HG02943 (cell line): ENCODE results near the gene ADGRF5.

Experiments
- ATAC-seq: cut with Tn5 transposase; IDR thresholded peaks from one replicate; pipeline ENCODE4 v1.9.1; 2021; ENCODE audit warnings: mild to moderate bottlenecking, low read depth, moderate library complexity; ENCODE audit not compliant: unreplicated experiment

ADGRF5 gene

GRCh38 chr6:46921731-46922130, at the start of gene ADGRF5:
TSS of gene ADGRF5 (minus strand) at chr6:46921938. CDS start at chr6:46906762, 15,176 bp downstream.
- no peak for ATAC-seq

- no peak for ATAC-seq
Observed at GRCh38 chr6:46969206-46969605, 47.5 kb upstream of the ADGRF5 start.

GRCh38 chr6:46967826-46968349, 46.1 kb upstream of the ADGRF5 start:
- ATAC-seq = no peak

GRCh38 chr6:46964716-46965519, 43.2 kb upstream of the ADGRF5 start:
- ATAC-seq = no peak

GRCh38 chr6:46963626-46964025, 41.9 kb upstream of the ADGRF5 start:
- no peak for ATAC-seq

GRCh38 chr6:46963039-46963438, 41.3 kb upstream of the ADGRF5 start:
- ATAC-seq = no peak

- no peak for ATAC-seq
Observed at GRCh38 chr6:46961711-46962110, 40.0 kb upstream of the ADGRF5 start.

- ATAC-seq = no peak
Observed at GRCh38 chr6:46961232-46961631, 39.5 kb upstream of the ADGRF5 start.

- ATAC-seq = no peak
Observed at GRCh38 chr6:46959419-46959818, 37.7 kb upstream of the ADGRF5 start.

GRCh38 chr6:46956409-46956808, 34.7 kb upstream of the ADGRF5 start:
- ATAC-seq = no peak

- ATAC-seq = no peak
Observed at GRCh38 chr6:46954837-46955451, 33.2 kb upstream of the ADGRF5 start.

GRCh38 chr6:46953921-46954320, 32.2 kb upstream of the ADGRF5 start:
- no peak for ATAC-seq

GRCh38 chr6:46949632-46950280, 28.0 kb upstream of the ADGRF5 start:
- ATAC-seq = no peak

- no peak for ATAC-seq
Observed at GRCh38 chr6:46948699-46949098, 27.0 kb upstream of the ADGRF5 start.

GRCh38 chr6:46947497-46947896, 25.8 kb upstream of the ADGRF5 start:
- ATAC-seq = no peak

GRCh38 chr6:46940433-46941226, 18.9 kb upstream of the ADGRF5 start:
- ATAC-seq = no peak

GRCh38 chr6:46937642-46938041, 15.9 kb upstream of the ADGRF5 start:
- ATAC-seq = no peak

GRCh38 chr6:46935687-46936086, 13.9 kb upstream of the ADGRF5 start:
- ATAC-seq = no peak

GRCh38 chr6:46933751-46934150, 12.0 kb upstream of the ADGRF5 start:
- ATAC-seq = no peak

- no peak for ATAC-seq
Observed at GRCh38 chr6:46932526-46933319, 11.0 kb upstream of the ADGRF5 start.
